ENCODE measurements around the gene C9orf72.
A peak's percentile ranks its signal among the peaks of the same experiment; 100 is the strongest.

The C9orf72 gene

GRCh38 chr9:27537756-27538155 is 35.5 kb downstream of the C9orf72 start:
- DNase-seq = no peak

- DNase-seq = no peak
Measured at GRCh38 chr9:27537027-27537435, 36.2 kb downstream of the C9orf72 start.

- DNase-seq = no peak
Measured at GRCh38 chr9:27536168-27536567, 37.1 kb downstream of the C9orf72 start.

- no peak for DNase-seq
Measured at GRCh38 chr9:27535701-27536118, 37.6 kb downstream of the C9orf72 start.

- no peak for DNase-seq
Measured at GRCh38 chr9:27534658-27535209, 38.5 kb downstream of the C9orf72 start.

- no peak for DNase-seq
Measured at GRCh38 chr9:27534131-27534530, 39.1 kb downstream of the C9orf72 start.

- no peak for DNase-seq
Measured at GRCh38 chr9:27533311-27533710, 40.0 kb downstream of the C9orf72 start.

GRCh38 chr9:27532046-27532445 is 41.2 kb downstream of the C9orf72 start:
- peak; percentile 74 for DNase-seq

GRCh38 chr9:27530915-27531755 is 42.1 kb downstream of the C9orf72 start:
- no peak for DNase-seq

GRCh38 chr9:27529316-27530278 is 43.7 kb downstream of the C9orf72 start, which contains the start of gene MOB3B:
MOB3B (minus strand) TSS chr9:27529814; CDS start chr9:27455550, 74,264 bp downstream.
- peak; percentile 89 for DNase-seq

- peak; percentile 92 for DNase-seq
Measured at GRCh38 chr9:27528886-27529315, 44.4 kb downstream of the C9orf72 start.

- peak; percentile 87 for DNase-seq
Measured at GRCh38 chr9:27528076-27528885, 45.0 kb downstream of the C9orf72 start.

- DNase-seq = no peak
Measured at GRCh38 chr9:27527702-27528075, 45.6 kb downstream of the C9orf72 start.

GRCh38 chr9:27524236-27524635 is 49.0 kb downstream of the C9orf72 start, which contains the start of gene IFNK:
IFNK (plus strand) TSS chr9:27524290; CDS start chr9:27524337, 47 bp downstream.
- DNase-seq = no peak

GRCh38 chr9:27523141-27523540 is 50.1 kb downstream of the C9orf72 start:
- no peak for DNase-seq

GRCh38 chr9:27520986-27521385 is 52.3 kb downstream of the C9orf72 start:
- DNase-seq = no peak

GRCh38 chr9:27519466-27520465 is 53.5 kb downstream of the C9orf72 start:
- DNase-seq = no peak

GRCh38 chr9:27518809-27519208 is 54.5 kb downstream of the C9orf72 start:
- DNase-seq = no peak

- DNase-seq = no peak
Measured at GRCh38 chr9:27518006-27518405, 55.3 kb downstream of the C9orf72 start.

- no peak for DNase-seq
Measured at GRCh38 chr9:27514551-27514950, 58.7 kb downstream of the C9orf72 start.

- DNase-seq = no peak
Measured at GRCh38 chr9:27511771-27512170, 61.5 kb downstream of the C9orf72 start.
